NB4 (cell line): Measurements from ENCODE around the gene SPRED1.

Experiments used
- MAX ChIP-seq: IDR thresholded peaks from 2 replicates; pipeline ENCODE4 v1.6.1; 2011; ENCODE audit warnings: low read depth, low read length
- POLR2A ChIP-seq: IDR thresholded peaks from 2 replicates; pipeline ENCODE4 v1.6.1; 2011; ENCODE audit warnings: mild to moderate bottlenecking; ENCODE audit not compliant: insufficient read length; ENCODE audit errors: extremely low read depth
- TF ChIP-seq, protein P1 (sequence below): IDR thresholded peaks from one replicate; pipeline ENCODE4 v1.5.1; 2012; ENCODE audit warnings: low read depth, low read length

DNA sequence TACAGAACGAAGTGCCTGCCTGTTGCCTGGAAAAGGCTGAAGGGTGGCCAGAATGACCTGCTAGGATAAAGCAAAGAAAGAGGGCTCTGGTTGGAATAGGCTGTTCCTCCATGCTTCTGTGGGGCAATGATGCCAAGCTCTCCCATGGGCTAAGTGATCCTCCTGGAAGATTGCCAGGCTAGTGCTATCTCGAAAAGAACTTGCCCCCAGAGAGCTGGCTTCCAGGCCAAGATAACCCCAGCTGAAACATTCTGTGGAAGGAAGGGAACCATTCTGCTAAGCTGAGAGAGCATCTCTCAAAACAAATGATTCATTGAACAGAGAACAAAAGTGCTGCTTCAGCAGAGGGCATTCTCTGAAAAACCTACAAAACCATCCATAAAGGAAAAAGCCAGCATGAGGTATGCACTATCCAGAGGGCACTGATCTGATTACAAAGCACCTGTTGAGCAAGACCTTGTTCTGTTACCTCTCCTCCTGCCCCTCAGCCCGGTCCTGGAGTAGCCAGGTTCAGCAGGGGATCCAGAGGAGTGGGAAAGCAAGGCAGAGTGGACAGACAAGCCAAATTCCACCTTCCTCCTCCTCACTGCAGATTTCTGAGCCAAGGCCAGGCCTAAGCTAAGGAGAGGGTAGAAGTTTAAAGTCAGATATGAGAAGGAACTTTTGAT is 31.9 kb upstream of the SPRED1 start:
- TF ChIP-seq, protein P1, sequence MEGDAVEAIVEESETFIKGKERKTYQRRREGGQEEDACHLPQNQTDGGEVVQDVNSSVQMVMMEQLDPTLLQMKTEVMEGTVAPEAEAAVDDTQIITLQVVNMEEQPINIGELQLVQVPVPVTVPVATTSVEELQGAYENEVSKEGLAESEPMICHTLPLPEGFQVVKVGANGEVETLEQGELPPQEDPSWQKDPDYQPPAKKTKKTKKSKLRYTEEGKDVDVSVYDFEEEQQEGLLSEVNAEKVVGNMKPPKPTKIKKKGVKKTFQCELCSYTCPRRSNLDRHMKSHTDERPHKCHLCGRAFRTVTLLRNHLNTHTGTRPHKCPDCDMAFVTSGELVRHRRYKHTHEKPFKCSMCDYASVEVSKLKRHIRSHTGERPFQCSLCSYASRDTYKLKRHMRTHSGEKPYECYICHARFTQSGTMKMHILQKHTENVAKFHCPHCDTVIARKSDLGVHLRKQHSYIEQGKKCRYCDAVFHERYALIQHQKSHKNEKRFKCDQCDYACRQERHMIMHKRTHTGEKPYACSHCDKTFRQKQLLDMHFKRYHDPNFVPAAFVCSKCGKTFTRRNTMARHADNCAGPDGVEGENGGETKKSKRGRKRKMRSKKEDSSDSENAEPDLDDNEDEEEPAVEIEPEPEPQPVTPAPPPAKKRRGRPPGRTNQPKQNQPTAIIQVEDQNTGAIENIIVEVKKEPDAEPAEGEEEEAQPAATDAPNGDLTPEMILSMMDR, result no peak
- TF ChIP-seq POLR2A (no peak), MAX (no peak)
